NOMO-1 (cell line): Measurements from ENCODE around the gene PDGFRA.
"Not testable (repeated sequence)": the region's sequence is repeated elsewhere in the genome, so short reads cannot be mapped to it uniquely, and the experiment has no call there.

ENCODE experiments used
- DNase-seq, 2 experiments: peaks; one replicate each; lab custom pipeline; 2025; ENCODE audit not compliant: unreplicated experiment in 2 of 2; lab: John Stamatoyannopoulos, UW

The PDGFRA gene

DNA sequence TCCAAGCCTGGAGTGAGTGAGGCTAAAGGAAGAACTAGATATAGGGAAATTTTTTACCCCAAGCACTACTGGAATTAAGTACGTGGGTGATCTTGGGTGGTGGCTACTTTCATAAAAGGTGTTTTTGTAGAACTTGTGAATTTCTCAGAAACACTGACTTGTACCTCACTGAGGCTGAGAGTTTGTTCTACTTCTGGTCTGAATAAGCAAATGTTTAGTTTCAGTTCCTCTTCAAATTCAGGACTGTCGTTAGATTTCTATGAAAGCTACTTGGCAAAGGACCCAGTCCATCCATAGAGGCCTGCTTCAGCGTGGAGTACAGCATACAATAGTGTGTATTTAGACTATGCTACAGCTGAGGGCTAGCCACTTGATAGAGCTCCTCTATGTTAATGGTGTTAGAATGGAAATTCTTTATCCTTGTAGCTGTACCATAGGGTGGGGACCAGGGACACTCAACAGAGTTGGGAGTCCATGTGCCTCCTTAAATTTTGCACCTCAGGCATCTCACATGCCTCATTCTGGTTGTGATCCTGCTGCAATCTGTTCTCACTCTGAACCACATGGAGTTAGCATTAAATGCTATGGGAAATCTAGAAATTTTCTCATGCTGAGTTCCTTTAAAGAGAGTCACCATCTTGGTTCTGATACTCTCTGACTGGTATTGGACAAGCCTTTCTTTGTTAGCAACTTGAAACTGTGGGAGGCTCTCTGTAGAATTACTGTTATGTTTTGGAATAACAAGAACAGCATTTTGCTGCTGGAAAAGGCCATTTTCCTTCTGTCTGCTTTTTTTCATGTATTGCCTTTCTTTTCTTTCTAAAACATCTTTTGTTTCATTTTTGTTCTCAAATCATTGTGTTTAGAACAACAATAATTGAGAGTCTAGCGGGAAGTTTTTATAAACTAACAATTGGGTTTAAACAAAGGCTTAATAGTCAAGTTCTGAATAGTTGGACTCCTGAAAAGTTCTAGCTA is 86.8 kb downstream of the PDGFRA start:
- peak; percentile 33 to 89 for DNase-seq

DNA sequence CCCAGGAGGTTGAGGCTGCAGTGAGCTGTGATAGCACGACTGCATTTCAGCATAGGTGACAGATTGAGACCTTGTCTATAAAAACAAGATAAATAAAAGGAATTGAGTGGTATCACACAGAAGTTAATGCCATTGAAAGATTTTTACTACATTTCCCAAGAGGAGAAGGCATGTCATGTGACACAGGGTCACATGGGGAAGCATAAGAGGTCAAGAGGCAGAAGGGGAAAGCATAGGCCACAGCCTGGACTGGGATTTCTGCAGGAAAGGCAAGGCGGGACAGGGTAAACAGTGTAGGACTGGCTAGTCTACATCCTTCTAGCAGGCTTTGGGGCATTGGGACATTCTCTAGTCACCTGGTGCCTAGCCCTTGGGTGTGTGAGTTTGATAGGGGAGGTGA is 88.6 kb downstream of the PDGFRA start:
- no peak for DNase-seq

DNA sequence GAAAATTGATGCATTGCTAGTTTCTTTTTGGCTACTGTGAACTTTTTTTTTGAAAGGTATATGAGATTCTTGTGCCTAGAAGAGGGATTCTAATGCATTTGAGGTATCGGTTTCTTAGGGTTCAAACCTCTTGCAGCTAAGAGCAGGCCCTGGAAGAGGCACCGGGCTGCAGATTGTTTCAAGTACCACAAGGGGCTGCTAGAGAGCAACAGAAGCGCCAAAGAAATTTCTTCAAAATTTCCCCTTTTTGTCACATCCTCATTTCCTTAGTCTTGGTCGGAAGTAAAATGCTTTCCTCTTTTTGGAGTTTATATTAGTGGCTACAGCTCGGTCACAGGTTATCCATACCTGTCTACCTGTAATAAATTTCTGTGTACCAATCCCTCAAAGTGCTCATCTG is 89.8 kb downstream of the PDGFRA start:
- peak; percentile 71 to 78 for DNase-seq

DNA sequence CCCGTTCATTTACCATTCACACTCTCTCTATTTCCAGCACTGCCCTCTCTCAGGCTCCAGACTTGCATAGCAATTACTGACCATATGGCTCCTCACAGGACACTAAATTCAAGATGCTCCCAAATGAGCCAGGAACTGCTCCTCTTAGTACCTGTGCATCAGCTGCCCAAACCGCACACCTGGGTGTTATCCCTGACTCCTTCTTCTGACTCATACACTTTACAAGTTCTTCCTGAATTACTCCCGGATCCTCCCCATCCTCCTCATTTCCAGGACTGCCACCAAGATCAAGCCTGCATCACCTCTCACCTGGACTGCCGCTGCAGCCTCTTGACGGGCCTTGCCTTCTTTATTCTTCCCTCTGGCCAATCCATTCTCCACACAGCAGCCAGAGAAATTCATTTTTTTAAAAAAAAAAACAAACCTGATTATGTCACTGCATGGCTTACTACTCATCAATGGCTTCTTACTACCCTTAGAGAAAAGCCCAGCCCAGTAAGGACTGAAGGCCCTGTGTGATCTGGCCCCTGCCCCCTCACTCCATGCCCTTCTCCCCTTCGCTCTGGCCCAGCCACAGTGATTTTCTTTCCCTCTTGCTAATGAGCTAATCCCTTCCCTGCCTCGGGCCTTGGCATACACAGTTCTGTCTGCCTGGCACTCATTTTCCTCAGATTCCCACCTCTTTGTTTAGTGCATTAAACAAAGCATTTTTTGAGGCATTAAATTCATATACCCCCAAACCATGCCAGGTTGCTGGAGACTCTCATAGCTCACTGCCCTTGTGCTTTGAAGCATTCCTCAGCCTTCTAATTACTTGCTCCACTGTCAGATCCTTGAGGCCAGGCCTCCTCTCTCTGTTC is 92.0 kb downstream of the PDGFRA start:
- no peak for DNase-seq

DNA sequence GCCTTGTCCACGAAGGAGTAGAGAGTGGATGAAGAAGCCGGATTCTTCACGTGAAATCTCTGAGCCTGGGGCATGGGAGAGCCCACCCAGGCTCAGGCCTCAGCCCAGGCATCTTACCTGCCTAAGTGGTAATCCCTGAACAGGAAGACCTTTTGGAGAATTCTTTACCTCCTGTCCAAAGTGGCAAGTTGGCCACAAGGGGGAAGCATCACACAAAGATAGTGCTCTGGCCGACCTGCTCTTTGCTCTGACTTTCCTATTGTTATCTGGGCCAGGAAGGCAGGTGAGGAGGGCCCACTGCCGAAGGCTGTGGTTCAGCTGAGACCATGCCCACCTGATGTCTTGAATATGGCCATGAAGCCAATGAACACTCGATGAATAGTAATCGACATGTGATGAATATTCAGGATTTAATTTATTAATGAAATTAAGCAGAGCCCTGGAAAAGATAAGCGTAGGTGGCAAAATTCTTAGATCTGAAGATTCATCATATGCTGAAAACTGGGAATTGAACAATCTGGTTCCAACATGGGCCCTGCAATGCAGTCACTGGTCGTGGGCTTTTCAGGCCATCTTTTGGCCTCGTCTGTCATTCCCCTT is 93.8 kb downstream of the PDGFRA start:
- peak; percentile 13 to 55 for DNase-seq

DNA sequence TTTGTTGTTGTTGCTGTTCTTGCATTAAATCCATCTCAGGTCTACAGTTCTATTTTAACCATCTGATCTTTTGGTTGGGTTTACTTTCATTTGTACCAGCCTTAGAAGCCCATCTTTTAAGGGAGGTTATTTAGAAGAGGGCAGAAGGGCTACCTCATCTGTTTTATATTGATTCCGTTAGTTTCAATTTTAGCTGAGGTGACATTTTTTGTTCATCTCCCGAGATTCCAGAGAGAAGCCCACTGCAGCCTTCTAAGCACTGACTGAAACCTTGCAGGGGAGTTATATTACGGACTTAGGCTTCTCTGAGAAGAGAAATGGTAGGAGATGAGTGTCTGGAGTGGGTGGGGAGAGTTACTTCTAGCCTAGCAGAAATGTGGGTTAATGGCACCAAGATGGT is 101.8 kb downstream of the PDGFRA start:
- no peak for DNase-seq

DNA sequence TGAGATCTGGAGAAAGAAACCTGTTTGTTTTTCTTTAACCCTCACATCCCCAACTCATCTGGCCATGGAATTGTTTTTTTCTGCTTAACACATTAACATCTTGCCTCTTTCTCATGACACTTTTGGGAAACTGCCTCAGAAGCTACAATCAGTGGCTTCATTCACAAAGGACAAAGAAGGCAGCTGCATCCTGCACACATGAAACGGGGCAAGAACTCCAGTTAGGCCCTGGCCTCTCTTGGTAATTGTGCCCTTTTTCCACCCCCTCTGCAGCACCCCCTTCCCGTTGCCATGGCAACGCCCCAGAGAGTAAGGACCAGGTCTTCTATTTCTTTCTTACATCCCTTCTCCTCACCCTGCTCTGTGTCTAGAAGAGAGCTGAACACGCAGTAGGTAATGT is 103.4 kb downstream of the PDGFRA start:
- DNase-seq = no peak

DNA sequence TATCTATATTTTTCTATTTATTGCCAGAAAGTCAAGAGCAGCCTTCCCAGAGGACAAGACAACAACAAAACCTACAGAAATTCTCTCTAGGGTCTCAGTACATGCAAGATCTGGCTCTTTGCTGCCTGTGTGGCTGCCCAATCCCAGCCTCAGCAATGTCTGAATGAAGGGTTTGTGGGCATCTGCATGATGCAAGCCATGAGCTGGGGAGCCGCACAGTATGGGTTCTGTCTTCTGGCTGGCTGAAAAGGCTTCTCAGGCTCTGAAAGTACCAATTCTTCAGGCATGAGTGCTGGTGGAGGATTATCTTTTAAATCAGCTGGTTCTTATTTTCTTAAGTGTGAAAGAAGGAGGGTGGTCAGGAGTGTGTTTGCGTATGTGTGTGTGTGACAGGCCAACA is 104.6 kb downstream of the PDGFRA start:
- no peak for DNase-seq

DNA sequence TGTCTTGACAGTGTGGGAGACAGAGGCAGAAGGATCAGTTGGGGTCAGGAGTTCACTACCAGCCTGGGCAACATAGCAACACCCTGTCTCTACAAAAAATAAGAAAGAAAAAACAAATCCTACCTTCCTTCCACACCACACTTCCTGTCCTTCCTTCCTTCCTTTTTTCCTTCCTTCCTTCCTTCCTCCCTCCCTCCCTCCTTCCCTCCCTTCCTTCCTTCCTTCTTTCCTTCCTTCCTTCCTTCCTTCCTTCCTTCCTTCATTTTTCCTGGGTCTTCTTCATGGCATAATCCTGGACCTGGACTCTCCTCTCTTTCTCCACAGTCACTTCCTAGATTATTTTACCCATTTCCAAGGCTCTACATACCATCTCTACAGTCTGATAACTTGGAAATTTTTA is 105.7 kb downstream of the PDGFRA start:
- not testable (repeated sequence) for DNase-seq

DNA sequence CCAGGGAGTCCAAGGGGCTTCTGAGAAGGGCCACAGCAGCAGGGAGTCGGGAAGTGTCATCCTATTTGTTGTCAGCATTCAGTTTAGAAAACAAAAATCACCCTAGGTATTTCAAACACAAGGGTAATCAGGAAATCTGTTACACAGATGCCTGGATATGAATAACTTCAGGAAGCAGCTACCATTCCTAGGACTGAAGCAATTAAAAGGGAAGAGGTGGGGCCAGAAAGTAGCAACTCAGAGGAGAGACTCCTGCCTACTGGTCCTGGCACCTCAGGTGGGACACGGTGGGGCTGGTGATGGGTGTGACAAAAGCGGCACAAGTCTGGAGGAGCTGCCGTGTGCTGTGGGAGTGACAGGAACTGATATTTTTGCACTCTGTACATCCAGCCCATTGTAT is 107.9 kb downstream of the PDGFRA start:
- DNase-seq = no peak

DNA sequence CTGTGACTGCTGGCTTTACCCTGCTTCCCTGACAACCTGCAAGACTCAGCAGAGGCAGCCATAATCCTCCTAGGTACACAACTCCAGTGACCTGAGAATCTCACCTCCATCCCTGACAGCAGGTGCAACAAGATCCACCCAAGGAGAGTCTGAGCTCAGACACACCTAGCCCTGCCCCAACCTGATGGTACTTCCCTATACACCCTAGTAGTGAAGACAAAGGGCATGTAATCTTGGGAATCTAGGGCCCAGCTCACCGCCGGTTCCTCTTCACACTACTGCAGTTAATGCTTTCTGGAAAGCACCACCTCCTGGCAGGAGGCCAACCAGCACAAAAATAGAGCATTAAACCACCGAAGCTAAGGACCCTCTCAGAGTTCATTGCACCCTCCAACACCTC is 113.0 kb downstream of the PDGFRA start:
- not testable (repeated sequence) for DNase-seq
